DMS79 (cell line): Measurements from ENCODE around the gene NTSR1.

ENCODE experiments used
- DNase-seq: peaks from one replicate; lab custom pipeline; 2025; lab: John Stamatoyannopoulos, UW

NTSR1 gene

DNA sequence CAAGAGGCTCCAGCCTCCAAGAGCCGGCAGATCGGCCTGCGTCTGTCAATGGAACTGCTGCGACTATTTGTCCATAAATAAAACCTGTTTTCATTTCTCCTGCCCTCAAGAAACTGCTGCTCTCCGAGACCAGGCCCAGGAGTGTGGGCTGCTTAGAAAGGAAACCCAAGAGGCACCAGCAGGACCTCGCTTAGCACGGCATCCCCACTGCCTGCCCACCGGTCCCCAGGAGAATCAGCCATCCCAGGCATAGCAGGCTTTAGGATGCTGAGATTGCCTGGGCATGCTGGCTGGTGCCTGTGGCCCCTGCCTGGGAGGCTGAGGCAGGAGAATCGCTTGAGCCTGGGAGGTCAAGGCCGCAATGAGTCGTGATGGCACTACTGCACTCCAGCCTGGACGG lies 17.6 kb downstream of the NTSR1 start:
- DNase-seq, result no peak

DNA sequence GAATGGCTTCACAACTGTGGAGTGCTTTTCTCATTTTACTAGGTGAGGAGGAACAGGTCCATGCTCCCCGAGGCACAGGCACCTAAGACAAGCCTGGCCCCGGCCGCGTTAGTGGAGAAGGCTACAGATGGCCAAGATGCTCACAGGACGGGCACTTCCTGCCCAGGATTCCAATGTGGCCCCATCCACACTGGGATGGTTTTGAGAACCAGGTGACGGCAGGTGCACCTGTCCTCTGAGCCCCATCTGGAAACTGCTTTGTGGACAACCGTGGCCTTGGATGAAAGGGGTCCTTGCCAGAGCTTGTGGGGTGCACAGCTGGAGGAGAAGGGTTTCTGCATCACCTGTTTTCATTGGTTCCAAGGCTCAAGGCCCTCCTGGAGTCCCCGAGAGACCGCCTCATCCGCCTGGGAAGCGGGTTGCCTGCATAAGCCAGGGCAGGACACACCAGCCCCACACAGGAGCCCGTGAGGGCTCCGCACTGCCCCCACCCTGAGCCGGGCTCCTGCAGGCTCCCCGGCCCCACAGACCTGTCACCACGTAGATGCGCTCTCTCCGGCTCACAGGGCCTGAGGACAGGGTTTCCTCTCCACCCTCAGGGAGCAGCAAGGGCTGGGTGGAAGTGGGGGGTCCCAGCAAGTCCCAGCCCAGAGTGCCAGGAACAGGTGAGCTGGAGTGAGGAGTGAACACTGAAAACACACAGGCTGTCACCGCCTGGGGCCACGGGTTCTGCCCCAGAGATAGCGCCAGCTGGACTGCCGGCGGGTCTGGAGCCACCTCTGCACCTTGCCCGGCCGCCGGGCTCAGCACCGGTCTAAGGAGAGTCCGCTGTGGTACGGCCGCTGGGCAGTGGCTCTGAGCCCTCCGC lies 18.3 kb downstream of the NTSR1 start:
- no peak for DNase-seq

DNA sequence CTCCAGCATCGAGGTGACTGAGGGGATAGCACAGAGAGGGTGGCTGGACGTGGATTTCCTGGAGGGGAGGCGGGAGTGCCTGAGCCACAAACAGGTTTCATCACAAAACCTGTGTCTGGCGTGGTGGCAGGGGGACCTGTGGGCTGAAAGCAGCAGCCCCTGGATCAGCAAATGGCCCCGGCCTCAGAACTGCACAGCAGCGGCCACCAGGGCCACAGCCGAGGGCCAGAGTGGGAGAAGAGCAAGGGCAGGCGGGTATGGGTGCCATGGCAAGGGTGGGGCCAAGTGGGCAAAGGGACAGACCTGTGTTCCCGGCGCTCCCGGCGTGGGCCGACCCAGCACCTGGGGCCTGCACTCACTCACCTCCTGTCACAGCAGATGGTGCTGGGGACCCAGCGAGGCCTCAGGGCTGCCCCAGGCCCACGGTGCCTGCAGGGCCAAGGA lies 19.0 kb downstream of the NTSR1 start:
- no peak for DNase-seq

- no peak for DNase-seq
Observed at GRCh38 chr20:62728028-62728780, 19.6 kb downstream of the NTSR1 start.

GRCh38 chr20:62728781-62729300 lies 20.2 kb downstream of the NTSR1 start:
- no peak for DNase-seq

GRCh38 chr20:62730481-62730880 lies 21.8 kb downstream of the NTSR1 start:
- DNase-seq, result no peak

DNA sequence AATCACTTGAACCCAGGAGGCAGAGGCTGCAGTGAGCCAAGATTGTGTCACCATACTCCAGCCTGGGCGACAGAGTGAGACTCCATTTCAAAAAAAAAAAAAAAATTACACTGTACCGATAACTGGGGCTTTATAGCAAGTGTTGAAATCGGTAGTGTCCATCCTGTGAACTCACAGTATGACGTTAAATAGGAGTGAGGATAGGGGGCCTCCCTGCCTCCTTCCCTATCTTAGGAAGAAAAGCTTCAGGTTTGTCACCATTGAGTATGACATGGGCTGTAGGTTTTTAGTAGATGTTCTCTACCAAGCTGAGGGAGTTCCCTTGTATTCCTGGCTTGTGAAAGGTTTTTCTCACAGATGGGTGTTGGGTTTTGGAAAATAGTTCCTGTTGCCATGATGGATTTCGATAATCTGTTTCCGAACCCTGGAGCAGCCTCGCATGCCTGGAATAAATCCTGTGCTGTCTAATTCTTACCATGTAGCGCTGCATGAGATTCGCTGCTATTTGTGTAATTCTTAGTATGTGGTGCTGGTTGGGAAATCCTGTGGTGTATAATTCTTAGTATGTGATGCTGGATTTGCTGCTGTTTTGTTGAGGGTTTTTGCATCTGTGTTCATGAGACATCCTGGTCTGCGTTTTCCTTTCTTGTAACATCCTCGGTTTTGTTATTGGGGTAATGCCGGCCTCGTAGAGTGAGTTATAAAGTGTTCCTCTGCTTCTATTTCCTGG lies 23.6 kb downstream of the NTSR1 start:
- no peak for DNase-seq

DNA sequence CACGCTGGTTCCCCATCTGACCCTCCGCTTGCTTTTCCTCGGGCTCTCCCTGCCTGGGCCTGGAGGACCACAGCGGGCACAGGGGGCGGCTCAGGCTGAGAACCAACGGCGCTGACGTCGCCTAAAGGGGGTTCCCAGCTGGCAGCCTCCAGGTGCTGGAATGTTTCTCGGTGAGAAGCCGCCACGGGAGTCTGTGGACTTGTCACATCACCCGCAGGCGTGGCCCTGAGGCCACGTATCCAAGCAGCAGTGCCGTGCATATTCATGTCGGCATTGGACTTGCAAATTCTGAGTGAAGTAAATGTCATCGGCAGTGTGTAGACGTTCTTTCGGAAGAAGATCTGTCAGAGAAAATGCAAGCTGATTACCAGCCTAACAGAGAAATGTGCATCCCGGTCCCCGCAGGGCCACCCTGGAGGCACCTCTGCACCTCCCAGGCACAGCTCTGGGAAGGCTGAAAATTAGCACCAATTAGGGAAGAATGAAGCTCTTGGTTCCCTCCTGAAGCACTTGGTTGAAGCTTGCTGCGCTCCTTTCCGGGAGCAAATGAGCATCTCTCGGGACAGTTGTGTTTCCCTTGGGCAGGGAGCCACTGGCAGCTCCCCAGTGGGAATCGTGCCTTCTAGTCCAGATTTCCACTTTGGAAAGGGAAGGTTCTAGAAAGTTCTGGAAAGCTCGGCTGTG lies 24.3 kb downstream of the NTSR1 start:
- DNase-seq, result no peak

- DNase-seq, result no peak
Observed at GRCh38 chr20:62733526-62733842, 24.8 kb downstream of the NTSR1 start.

GRCh38 chr20:62733891-62734290 lies 25.3 kb downstream of the NTSR1 start:
- no peak for DNase-seq

GRCh38 chr20:62734326-62734725 lies 25.7 kb downstream of the NTSR1 start:
- DNase-seq, result no peak

GRCh38 chr20:62734881-62735280 lies 26.2 kb downstream of the NTSR1 start:
- no peak for DNase-seq

GRCh38 chr20:62735331-62735821 lies 26.7 kb downstream of the NTSR1 start:
- DNase-seq, result no peak

DNA sequence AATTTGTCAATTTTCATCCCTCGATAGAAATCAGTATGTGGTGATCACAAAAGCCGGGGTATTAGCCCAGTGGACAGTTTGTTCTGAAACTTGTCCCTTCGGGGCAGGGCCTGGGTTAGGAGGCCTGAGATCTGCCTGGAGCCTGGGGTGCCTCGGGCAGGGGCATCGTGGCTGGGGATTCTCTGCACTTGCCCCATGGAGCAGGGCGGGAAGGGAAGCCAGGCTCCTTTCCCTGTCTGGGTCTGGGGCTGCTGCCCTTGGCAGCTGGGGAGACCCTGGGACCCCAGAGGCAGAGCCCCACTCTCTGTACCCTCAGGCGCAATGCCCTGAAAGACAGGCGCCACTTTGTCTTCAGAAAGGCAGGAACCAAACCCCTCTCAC lies 27.4 kb downstream of the NTSR1 start:
- DNase-seq, result no peak

DNA sequence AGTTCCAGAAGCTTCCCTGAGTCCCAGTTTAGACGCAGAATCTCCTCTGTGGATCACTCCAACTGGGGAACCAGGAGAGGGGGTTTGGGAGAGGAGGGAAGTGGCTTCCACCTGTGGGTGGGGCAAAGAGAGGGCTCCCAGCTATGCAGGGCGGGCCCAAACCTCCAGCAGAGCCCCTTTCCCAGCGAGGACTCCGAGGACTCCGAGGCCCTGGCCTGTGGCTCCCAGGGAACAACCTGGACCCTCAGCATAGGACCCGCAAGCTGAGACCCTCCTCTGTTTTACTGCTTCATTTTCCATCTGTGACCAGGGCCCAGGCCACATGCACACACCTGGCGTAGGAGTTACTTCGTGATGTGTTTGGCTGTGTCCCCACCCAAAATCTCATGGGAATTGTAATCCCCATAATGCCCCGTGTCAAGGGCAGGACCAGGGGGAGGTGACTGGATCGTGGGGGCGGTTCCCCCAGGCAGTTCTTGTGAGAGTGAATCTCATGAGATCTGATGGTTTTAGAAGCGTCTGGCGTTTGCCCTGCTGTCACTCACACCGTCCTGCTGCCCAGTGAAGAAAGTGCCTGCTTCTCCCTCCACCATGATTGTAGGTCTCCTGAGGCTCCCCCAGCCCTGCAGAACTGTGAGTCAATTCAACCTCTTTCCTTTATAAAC lies 27.9 kb downstream of the NTSR1 start:
- no peak for DNase-seq

DNA sequence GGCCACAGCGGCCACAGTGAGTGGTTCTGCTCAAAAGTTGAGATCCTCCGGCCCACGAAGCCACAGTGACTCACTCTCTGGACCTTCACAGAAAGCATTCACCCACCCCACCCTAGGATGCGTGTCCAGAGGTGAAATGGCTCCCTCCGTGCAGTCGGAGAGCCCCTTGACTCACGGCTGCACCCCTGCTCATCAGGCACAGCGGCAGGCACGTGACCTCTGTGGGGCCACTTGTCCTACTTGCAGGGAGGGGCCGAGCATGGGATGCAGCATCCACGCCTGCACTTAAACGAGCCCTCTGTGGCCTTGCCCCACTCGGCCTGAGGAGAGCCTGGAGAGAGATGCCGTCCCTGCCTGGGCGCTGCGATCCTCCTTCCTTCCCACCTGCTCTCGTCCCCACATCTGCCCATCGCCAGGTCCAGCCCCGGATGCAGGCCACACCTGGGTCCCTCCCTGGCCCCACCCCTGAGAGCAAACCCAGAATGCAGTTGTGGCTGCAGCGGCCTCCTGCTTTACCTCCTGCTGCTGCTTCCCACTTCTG lies 28.7 kb downstream of the NTSR1 start:
- no peak for DNase-seq

DNA sequence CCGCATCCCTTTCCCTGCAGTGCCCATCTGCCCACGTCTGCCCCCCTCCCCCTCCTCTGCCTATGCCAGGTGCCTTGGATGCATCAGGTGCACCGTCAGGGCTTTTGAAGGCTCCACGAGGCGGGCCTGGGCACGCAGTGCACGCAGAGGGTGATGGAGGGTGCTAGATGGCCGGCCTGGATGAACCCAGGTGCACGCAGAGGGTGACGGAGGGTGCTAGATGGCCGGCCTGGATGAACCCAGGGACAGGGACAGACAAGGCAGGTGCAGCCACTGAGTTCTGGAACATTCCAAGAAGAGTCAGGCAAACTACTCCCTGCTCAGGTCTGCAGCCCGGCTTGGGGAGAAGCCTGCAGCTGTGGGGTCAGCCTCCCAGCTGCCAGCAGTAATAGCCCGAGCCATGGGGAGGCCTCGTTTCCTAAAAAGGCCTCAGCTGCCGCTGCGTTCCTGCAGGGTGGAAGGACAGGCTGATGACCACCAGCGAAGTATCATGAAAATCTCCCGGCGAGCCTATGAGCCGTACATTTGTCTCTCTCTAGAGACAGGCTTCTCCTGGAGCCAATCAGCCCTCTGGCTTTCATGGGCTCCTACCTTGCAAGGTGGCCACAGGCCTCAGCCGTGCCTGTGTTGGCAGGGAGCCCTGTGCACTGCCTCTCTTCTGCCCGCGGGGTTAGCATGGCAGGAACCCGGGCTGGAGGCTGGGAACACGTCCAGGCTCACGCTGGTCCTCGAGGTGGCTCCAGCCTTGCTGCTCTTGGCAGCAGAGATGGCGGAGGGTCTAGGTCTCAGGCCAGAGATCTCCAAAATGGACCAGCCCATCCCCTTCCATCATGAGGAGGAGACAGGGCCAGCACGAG lies 29.6 kb downstream of the NTSR1 start:
- peak; percentile 64 for DNase-seq

DNA sequence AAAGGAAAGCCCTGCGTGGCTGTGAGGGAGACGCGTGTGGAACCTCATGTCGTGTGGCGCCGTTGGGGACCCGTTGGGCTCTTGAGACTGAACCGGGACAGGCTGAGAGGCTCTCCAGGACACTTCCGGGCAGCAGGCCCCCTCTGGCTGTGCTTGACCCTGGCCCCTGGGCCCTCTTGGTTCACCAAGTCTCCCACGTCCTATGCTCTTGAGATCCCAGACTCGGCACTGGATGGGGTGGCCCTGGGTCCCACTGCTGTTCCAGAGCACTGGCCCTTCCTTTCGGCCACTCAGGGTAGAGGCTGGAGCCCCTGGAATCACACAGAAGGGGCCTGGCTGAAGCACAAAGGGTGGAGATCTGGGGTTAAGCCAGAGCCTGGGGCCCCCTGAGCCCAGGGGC lies 30.4 kb downstream of the NTSR1 start:
- no peak for DNase-seq

DNA sequence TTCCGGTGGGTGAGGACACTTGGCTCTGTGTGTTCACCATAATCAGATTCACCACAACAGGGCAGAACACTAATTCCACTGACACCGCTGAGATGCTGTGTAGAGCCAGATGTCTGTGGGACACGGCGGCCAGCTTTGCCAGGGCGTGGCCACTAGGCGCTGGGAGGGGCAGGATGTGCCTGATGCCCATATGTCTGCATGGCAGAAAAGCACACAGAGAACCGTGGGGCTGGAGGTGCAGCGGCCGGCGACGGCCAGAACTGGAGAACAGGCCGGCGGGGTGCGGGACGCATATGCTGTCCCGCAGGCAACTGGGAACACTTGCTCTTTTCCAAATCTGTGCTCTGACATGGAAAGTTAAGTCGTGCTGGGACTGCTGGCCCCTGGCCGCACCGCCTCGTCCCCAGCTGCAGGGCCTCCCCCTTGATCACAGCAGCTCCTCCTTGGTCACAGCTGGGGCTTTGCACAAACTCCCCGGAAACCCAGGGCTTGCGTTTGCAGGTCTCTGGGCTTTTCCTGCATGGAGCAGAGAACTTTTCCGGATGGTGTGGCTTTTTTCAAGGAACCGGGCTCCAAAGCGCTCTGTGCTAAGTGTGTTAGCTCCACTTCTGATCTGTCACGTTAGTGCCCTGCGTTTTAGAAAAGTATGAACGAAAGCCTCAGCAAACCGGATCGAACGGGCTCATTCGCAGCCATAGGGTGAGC lies 31.1 kb downstream of the NTSR1 start:
- DNase-seq, result no peak
